ENCODE data around the gene PROCA1.

DNA sequence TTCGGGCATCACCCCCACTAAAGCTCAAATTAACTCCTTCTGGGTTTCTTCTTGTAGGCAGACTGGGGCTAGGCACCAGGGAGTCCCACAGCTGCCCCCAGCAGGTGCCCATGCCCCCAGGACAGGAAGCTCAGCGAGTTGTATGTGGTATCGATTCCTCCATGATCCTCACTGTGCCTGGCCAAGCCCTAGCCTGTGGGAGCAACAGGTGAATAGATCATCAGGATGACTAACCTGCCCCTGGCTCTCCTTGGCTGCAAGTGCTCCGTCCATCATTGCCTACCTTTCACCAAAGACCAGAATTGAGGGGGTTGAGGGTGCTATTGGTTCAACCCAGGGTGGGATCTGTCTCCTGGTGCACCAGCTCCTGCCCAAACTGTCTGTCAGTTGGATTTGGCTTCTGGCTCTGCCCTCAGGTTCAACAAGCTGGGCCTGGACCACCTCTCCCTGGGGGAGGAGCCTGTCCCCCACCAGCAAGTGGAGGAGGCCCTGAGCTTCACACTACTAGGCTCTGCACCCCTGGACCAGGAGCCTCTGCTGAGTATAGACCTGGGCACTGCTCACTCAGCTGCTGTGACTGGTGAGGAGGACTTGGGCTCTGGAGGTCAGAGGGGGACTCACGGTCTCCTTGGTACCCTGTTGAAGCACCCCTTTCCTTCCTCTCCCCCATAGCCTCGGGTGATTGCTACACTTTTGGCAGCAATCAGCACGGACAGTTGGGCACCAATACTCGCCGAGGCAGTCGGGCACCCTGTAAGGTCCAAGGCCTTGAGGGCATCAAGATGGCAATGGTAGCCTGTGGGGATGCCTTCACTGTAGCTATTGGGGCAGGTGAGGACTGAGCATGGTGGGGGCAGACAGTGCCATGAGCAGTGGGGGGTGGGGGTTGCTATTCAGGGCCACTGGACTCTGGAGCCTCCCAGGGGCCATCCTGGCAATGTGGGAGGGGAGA, 29.0 kb upstream of the PROCA1 start:
- TF ChIP-seq, protein P1, sequence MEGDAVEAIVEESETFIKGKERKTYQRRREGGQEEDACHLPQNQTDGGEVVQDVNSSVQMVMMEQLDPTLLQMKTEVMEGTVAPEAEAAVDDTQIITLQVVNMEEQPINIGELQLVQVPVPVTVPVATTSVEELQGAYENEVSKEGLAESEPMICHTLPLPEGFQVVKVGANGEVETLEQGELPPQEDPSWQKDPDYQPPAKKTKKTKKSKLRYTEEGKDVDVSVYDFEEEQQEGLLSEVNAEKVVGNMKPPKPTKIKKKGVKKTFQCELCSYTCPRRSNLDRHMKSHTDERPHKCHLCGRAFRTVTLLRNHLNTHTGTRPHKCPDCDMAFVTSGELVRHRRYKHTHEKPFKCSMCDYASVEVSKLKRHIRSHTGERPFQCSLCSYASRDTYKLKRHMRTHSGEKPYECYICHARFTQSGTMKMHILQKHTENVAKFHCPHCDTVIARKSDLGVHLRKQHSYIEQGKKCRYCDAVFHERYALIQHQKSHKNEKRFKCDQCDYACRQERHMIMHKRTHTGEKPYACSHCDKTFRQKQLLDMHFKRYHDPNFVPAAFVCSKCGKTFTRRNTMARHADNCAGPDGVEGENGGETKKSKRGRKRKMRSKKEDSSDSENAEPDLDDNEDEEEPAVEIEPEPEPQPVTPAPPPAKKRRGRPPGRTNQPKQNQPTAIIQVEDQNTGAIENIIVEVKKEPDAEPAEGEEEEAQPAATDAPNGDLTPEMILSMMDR (IDR thresholded peaks at IDR 0.05; ENCODE audit: poor library complexity), result no peak
- TF ChIP-seq EZH2 (IDR thresholded peaks at IDR 0.05; ENCODE audit: borderline replicate concordance), result no peak

All from hepatocyte (in vitro differentiated cells).